Activated CD4-positive, alpha-beta T cell treated with anti-CD3 and anti-CD28 coated beads for 24 hours (primary cell): ENCODE results near the gene OSBPL10.

Experiments used
- DNase-seq, 2 donors: peaks; one replicate each; pipeline ENCODE4 v3.0.0-alpha.2; 2020; ENCODE audit warnings: low read depth in 2 of 2

OSBPL10 gene

DNA sequence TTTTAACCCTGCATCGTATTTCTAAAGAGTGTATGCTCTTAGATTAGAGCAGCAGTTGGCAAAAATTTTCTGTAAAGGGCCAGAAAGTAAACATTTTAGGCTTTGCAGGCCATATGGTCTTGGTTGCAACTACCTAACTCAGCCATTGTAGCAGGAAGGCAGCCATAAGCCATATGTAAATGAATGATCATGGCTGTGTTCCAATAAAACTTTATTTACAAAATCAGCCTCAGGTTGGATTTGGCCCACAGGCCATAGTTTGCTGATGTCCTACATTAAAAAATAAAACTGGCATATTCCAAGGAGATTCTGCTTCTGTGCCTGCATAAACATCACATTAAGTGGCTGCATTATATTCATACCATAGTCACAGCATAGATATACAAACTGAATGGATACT is 313.5 kb downstream of the OSBPL10 start:
- no peak for DNase-seq

DNA sequence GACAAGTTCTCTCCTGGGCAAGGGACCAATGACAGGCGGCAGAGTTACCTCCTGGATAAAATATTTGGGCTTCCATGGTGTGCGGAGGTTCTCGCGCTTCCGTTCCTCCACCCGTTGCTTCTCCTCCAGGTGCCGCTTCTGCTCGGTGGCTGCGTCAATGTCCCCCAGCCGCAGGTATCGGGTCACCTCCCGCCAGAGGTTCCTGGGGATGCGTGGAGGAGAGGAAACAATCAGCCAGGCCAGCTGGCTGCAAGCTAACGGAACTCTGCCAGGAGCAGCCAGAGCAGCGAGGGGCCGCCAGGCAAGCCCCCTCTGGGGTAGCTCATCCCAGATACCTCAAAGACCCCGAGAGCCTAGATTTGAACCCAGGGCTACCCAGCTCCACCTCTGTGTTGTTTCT is 317.0 kb downstream of the OSBPL10 start:
- no peak for DNase-seq

DNA sequence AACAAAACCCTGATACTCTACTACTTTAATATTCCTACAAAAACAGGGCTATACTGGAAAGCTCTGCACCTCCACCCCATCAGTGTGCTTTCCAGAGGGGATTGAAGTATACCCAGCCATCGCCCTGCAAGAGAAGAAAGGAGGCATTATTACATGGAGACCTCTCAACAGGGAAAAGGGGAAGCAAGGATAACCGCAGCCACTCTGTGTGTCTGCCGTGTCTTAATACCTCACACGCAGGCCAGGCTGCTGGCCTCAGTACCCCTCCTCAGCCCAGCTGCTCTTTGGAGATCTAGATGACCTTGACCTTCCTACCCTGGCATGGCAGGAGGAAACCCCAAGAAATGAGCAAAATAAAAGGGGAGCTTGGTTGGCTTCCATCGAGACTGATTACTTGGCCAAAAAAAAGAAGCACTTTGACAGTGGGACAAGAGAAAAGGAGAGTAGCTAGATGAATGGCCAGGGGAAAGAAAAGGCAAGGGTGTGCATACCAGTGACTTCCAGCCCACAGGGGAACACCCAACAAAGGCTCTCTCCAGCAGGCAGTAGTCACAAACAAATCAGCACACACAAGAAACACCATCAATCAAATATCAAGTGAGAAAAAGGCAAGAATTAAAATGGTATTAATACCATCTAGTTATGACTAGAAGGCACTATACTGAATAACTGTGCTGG is 318.9 kb downstream of the OSBPL10 start:
- DNase-seq: no peak

DNA sequence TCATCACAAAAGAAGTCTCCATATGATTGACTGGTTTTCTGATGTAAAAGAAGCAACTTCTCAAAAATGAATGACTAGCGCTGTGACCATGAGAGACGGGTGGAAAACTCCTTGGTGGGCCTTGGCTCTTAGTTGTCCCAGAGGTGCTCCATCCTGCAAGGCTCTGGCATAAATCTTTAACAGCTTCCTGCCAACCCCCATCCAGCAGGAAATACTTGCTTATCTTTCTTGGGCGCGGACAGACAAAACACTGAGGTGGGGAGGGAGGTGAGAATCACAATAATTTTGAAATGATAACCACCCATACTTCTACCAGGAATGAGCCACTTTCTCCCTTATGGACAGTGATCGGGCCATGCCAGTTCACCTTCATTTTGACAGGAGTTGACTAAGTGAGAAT is 319.8 kb downstream of the OSBPL10 start:
- no peak for DNase-seq

DNA sequence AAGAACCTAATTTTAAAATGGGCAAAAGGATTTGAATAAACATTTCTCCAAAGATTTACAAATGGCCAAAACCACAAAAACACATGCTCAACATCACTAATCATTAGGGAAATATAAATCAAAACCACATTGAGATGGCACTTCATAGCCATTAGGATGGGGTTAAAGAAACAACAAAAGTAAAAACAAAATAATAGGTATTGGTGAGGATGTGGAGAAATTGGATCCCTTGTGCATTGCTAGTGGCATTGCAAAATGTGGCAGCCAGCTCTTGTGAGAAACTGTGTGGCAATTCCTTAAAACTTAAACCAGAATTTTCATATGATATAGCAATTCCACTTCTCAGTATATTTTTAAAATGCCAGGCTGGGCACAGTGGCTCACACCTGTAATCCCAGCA is 321.8 kb downstream of the OSBPL10 start:
- no peak for DNase-seq

DNA sequence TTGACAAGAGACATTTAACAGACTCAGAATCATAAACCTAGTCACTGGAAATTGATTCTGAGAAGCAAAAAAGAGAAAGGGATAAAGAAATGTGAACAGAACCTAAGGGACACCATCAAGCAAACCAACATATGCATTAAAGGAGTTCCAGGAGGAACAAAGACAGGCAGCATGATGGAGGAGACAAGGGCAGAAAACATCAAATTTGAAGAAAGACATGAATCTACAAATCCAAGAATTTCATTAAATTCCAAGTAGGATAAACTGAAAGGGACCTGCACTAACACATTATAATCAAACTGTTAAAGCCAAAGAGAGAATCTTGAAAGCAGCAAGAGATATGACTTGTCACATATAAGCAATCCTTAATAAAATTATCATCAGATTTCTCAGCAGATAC is 326.1 kb downstream of the OSBPL10 start:
- no peak for DNase-seq

DNA sequence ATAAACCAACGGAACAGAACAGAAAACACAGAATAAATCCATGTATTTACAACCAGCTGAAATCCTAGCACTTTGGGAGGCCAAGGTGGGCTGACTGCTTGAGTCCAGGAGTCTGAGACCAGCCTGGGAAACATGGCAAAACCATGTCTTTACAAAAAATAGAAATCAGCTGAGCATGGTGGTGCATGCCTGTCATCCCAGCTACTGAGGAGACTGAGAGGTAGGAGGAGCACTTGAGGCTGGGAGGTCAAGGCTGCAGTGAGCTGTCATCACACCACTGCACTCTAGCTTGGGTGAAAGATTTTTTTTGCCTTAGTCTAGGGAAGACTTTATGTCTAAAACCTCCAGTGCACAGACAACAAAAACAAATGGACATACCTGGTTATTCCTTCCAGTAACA is 327.6 kb downstream of the OSBPL10 start:
- no peak for DNase-seq

DNA sequence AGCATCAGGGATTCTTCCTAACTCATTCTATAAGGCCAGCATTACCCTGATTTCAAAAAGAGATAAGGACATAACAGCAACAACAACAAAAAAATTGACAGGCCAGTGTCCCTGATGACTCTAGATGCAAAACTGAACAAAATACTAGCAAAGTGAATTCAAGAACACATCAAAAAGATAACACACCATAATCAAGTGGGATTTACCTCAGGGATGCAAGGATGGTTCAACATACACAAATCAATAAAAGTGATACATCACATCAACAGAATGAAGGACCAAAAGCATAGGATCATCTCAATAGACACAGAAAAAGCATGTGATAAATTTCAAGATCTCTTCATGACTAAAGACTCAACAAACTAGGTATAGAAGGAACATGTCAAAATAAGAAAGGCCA is 328.8 kb downstream of the OSBPL10 start:
- DNase-seq: no peak

DNA sequence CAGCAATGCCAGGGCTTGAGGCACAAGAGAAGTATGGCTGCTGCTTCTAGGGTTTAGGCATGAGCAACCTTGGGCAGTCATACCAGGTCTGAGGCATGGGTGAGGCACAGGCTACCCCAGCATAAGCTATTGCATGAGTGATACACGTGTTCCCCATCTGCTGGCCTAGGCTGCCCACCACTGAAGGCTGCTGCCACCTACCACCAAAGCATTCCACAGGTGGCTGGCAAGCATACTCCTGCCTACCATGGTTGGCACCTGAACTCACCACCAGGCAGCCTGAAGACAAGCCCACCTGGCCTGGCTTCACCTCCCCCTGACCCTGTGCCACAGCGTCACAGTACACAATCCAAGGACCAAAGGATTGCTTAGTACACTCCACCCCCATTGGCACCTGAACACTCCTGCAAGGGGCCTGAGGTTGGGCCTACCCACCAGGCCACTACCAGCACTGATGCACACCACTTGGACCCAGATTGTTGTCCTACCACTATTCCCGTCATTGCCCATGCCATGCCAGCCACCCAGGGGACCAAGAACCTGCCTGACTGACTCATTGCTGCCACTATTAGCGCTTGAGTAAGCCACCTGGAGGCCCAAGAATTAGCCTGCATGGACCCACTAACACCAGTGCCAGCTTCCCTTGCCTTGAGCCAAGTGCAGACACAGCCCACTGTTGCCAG is 332.6 kb downstream of the OSBPL10 start:
- DNase-seq: no peak

DNA sequence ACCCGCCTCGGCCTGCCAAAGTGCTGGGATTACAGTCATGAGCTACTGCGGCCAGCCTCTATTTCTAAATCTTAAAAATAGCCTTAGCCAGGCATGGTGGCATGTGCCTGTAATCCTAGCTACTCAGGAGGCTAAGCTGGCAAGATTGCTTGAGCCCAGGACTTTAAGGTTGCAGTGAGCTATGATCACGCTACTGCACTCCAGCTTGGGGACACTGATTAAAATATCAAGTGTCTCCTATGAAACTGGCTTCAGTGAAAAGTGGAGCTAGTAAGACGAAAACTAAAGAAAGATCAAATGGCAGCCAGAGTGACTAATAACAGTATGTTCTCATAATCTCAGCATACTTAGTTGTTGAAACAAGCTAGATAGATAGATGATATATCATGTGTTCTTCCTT is 335.8 kb downstream of the OSBPL10 start:
- no peak for DNase-seq

DNA sequence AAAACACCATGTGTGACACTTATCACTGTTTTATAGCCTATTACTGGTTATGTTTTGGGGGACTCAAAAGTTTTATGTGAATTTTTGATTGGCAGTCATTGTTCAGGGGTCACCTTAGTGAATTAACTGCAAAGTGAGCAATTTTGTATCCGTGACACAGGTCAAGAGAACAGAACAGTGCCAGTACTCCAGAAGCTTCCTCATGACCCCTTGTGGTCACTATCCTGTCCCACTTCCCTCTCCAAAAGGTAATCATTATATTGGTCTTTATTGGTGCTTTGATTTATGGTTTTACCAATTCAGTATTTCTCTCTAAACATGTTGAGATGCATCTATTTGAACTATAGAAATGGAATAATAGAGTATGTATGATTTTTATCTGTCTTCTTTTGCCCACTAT is 341.2 kb downstream of the OSBPL10 start:
- DNase-seq: no peak

DNA sequence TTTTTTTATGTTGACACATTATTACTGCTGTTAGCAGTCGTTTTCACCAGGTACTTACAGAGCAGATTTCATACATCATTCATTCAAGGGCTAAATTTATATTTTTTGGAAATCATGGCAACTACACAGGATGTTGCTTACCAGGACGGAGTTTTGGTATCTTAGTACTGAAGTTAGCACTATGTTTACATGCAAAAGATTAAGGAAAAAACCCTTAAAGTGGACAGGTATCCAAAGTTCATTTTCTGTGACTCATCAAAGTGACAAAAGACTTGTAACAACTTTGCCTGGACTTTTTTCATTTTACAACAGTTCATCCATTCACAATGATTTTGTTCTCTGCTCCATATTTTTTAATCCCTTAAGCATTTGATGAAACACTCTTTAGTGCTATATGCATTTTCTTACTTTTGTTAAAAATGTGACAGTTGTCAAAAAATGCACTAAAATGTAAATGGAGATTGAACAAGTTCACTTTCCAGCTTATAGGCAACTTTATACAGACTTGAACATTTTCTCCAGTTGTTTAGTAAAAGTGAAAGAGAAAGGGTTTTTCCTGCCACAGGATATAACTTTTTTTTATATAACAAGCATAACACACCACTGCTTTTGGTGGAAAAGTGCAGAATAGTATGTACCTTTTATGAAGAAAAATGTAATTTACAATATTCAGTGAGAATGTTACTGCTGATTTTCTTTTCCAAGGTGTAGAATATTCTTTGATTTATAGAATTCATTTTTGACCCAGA is 344.2 kb downstream of the OSBPL10 start:
- DNase-seq: no peak

DNA sequence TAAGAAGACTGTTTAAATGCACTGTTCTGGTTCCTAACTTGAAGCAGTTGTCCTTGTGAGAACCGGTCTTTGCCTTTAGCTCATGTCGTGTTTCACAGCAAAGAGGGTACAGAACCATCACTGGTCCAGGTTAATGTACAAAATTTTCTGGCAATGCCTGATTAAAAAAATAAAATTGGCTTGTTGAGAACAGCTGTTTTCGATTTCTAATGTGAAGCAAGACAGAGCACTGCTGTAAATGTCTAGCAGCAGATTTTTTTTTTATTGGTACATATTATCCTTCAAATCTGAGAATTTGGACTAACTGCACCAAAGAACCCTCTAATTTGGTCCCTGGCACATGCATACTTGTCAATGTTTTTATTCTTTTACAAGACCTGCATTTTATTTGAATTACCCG is 345.0 kb downstream of the OSBPL10 start:
- DNase-seq: no peak

DNA sequence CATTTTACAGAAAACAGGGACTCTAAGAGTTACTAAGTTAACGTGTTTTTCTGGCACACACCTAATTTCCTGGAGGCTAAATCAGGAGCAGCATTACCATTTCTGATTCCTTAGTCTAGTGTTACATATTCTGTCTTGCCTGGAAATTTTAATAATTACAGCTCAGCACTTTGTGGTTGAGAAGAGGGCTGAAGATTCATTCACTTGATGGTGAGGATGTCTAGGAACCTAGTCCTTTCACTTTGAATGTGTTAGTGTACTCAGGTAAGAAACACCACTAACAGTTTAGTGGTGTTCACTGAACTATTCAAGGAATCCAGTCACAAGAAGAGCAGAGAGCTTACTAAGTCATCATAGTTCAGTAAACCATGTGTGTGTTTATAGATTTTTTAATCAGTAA is 345.5 kb downstream of the OSBPL10 start:
- DNase-seq: no peak

DNA sequence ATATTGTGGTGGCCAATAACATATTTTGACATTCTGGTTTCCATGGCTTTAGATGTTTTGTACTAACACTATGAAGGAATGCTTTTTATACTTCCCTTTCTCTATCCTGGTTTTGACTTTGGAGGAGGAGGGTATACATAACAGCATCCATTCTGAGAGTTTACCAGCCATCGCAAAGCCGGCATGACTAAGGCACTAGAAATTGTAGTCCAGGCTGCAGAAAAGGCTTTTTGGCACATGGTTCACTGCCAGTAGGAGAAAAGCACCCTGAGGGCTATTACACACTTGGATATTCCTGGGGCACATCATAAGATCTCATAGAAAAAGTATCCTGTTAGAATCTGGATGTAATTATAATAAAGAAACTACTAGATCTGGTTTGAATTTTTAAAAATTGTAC is 346.6 kb downstream of the OSBPL10 start:
- no peak for DNase-seq

DNA sequence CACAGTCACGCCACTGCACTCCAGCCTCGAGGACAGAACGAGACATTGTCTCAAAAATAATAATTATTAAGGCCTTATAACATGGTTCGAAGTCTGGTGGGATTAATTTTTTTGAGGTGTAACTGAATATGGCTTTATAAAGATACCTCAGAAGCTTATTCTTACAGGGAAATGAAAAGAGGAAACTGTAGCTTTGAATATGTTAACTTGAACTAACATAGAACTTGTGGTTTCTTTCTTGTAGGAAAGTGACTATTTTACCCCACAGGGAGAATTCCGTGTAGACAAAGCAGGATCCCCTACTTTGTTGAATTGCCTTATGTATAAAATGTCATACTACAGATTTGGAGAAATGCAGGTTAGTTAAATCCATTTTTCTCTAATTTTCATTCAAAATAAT is 352.0 kb downstream of the OSBPL10 start:
- DNase-seq: no peak

DNA sequence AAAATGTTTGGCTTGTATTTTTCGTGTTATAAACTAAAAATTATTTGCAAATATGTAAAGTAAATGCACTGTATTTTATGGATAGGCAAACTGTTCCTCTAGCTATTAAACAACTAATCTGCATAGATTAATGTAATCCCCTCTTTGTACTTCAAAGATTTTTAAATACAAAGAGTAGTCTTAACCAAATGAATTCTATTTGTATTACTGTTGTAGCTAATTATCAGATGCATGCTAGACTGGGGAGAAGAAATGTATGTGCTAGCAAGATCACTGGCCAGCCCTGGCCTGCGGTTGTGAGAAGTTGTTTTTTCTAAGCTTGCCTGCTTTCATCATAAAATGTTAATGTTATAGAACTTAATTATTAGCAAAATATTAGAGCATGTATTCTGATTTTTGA is 355.7 kb downstream of the OSBPL10 start:
- no peak for DNase-seq

DNA sequence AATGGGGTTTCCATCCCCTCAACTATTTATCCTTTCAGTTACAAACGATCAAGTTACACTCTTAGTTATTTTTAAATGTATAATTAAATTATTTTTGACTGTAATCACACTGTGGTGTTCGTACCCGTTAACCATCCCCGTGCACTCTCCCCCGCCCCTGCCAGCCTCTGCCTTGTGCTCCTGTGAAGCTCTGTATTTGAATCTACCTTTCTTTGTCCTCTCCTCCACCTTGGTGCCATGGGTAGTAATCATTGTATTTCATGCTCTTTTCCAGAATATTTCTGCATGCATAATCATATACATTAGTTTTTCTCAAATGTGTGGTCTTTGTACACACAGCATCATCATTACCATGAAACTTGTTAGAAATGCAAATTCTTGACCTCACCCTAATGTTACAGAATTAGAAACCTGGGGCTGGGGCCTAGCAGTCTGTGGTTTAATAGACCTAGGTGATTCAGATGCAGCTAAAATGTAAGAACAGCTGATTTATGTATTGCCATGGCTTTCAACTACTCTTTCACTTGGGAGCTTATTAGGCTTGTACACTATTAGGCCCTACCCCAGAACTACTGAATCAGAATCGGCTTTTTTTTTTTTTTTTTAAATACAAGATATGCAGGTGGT is 356.9 kb downstream of the OSBPL10 start:
- no peak for DNase-seq

DNA sequence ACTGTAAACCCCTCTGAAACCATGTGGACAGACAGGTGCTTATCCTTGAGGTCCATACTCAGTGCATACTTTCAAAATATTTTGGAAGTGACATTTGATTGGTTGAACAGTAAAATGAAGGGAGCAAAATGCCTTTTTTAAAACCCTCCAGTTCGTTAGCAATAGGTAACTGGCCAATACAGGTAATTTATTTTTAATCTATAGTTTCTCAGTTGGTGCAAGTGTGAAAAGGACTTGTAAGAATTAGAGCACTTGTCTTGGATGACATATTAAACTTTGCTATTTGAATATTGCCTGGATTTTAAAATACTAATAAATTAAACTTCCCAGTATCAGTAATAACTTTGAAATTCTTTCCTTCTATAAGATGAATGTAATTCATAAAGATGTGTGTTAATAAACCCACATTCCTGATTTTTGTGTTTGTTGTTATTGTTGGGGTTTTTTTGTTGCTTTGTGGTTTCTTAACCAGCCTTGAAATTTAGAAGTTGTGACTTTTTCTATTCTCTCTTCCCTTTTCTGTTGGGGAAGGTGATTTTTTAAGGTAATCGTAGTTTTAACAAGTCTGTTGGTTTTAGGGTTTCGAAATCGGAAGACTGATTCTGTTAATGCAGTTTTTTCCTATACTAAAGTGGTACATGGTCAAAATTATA is 358.3 kb downstream of the OSBPL10 start:
- no peak for DNase-seq

DNA sequence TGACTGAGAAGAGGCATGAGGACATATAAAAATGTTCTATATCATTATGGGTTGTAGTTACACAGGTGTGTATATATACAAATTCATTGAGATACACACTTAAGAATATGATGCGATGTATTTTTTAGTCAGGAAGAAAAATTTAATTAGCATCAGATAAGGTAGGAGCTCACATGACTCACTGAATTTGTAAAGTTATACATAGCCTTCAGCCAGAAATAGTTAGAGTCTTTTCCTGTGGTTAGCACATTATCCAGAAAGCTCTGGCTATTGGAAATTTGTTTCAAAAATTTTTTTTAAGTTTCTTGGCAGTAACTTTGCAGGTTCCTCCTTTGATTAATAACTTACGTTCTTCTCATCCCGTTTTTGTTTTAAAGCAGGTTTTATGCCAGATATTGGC is 359.7 kb downstream of the OSBPL10 start:
- DNase-seq: no peak

DNA sequence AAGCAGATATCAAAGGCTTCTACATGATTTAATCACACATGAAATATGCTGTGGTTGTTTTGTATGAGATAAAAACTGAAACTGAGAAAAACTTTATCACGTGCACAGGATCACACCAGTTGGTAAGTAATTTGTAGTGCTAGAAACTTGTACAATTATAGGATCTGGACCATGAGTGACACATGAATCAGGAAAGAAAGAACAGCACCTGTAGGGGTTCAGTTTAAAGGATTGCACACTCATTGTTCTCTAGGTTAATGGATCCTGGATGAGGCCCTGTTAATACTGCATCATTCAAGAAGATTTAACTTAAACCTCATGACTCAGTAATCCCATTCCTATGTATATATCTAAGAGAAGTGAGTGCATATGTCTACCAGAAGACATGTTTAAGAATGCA is 360.4 kb downstream of the OSBPL10 start:
- DNase-seq: no peak

DNA sequence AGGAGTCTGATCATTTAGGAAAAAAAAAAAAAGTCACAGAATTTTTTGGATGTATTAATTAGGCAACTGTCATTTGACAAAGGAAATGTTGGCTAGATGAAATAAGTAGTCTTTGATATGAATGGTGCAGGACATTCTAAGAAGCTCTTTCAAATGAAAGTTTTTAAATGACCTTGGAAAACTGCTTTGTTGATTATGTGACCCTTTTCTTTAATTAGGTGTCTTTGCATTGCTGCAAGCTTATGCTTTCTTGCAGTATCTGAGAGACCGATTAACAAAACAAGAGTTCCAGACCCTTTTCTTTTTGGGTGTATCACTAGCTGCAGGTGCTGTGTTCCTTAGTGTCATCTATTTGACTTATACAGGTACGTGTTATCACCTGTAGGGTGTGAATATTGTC is 364.4 kb downstream of the OSBPL10 start:
- no peak for DNase-seq
